ENCODE data around the gene PAX7. TPM values are rescaled to one million over a fixed set of nuclear protein-coding genes. Genes with fewer than 3 reads are reported as not detected.
A peak's percentile ranks its signal among the peaks of the same experiment; 100 is the strongest.

The PAX7 gene
- total RNA-seq, 1 experiment from 2014 or later: 0.24 TPM

GRCh38 chr1:18653367-18653766, 22.7 kb downstream of the PAX7 start:
- ATAC-seq (no peak), DNase-seq (ENCODE audit: low spot score) (no peak)
- CTCF ChIA-PET: interaction anchor here (0.6 to 3.3 kb wide), 6 partner anchors 8 to 222 kb away, joined by 3 to 9 read pairs (median 5); no protein-coding TSS in a partner anchor
- POLR2A ChIA-PET: interaction anchor here (1.2 kb wide), 1 partner anchor 10 kb away, joined by 4 read pairs; no protein-coding TSS in a partner anchor
- no peak overlapping the region for H3K27ac Mint-ChIP-seq
- H3K27me3 Mint-ChIP-seq (ENCODE audit: low read depth): peaks cover 98% of the 10 kb centered on the region
- H3K36me3 Mint-ChIP-seq: no peaks in the 10 kb centered on the region
- H3K9me3 Mint-ChIP-seq: no peaks in the 10 kb centered on the region
- H3K4me3 Mint-ChIP-seq: no peak overlapping the region
- TF ChIP-seq USF2 (CRISPR knock-in tag; IDR thresholded peaks at IDR 0.05): peak; percentile 36
- TF ChIP-seq SOX15 (CRISPR knock-in tag; IDR thresholded peaks at IDR 0.05): no peak
- no peak for TF ChIP-seq RELA (CRISPR knock-in tag; IDR thresholded peaks at IDR 0.05; ENCODE audit: borderline replicate concordance)
- peaks cover 83% of the 10 kb centered on the region for H3K4me1 Mint-ChIP-seq

- Mint-ChIP-seq H3K27me3 (ENCODE audit: low read depth) (peaks cover 98% of the 10 kb centered on the region), H3K4me1 (peaks cover 83% of the 10 kb centered on the region), H3K36me3 (no peaks in the 10 kb centered on the region), H3K4me3 (no peak overlapping the region), H3K27ac (no peak overlapping the region), H3K9me3 (no peaks in the 10 kb centered on the region)
- ChIA-PET POLR2A (no interaction called here), CTCF (interaction anchor here (0.6 to 3.3 kb wide), 7 partner anchors 8 to 1447 kb away, joined by 3 to 9 read pairs (median 4); no protein-coding TSS in a partner anchor)
- DNase-seq (ENCODE audit: low spot score) (no peak), ATAC-seq (peak; percentile 10; the same call in 1 of the 2 replicates)
- TF ChIP-seq ATF3 (CRISPR knock-in tag; conservative IDR thresholded peaks at IDR 0.05) (no peak), NFATC4 (CRISPR knock-in tag; IDR thresholded peaks at IDR 0.05) (no peak), ZNF512 (CRISPR knock-in tag; IDR thresholded peaks at IDR 0.05; ENCODE audit: borderline replicate concordance) (no peak), TEAD4 (CRISPR knock-in tag; IDR thresholded peaks at IDR 0.05) (no peak), JUN (CRISPR knock-in tag; IDR thresholded peaks at IDR 0.05) (no peak), ELF4 (CRISPR knock-in tag; IDR thresholded peaks at IDR 0.05; ENCODE audit: low read depth) (no peak), TEAD1 (CRISPR knock-in tag; IDR thresholded peaks at IDR 0.05) (no peak), ZNF219 (CRISPR knock-in tag; IDR thresholded peaks at IDR 0.05; ENCODE audit: borderline replicate concordance) (no peak), GRHL2 (CRISPR knock-in tag; IDR thresholded peaks at IDR 0.05; ENCODE audit: insufficient replicate concordance, severe bottlenecking) (no peak), IRF1 (CRISPR knock-in tag; IDR thresholded peaks at IDR 0.05) (no peak), SP1 (CRISPR knock-in tag; conservative IDR thresholded peaks at IDR 0.05) (no peak), NR3C1 (CRISPR knock-in tag; conservative IDR thresholded peaks at IDR 0.05; ENCODE audit: low read depth) (no peak), ZNF281 (CRISPR knock-in tag; IDR thresholded peaks at IDR 0.05) (no peak), MYBL2 (CRISPR knock-in tag; IDR thresholded peaks at IDR 0.05) (no peak)
Measured at GRCh38 chr1:18653916-18654315, 23.3 kb downstream of the PAX7 start.
